Karpas-422 (cell line): Measurements from ENCODE around the gene BCAP31. TPM values are rescaled to one million over a fixed set of nuclear protein-coding genes. Genes with fewer than 3 reads are reported as not detected.
"Not testable (repeated sequence)": the region's sequence is repeated elsewhere in the genome, so short reads cannot be mapped to it uniquely, and the experiment has no call there.

Source experiments
- DNase-seq: peaks from one replicate; pipeline ENCODE4 v3.0.0-alpha.2; 2015
- H2AFZ ChIP-seq: fragments of 200-600 bp; sonication (generic); 2 replicates; pipeline ENCODE4 v1.6.1; 2014; ENCODE audit warnings: antibody characterized with exemption, low read length, mixed read lengths
- H3K27ac ChIP-seq: fragments of 200-600 bp; sonication (generic); 2 replicates; pipeline ENCODE4 v1.5.1; 2014; ENCODE audit warnings: mild to moderate bottlenecking, low read length, moderate library complexity
- H3K27me3 ChIP-seq: fragments of 200-600 bp; sonication (generic); 2 replicates; pipeline ENCODE4 v1.6.1; 2014; ENCODE audit warnings: low read length, mixed read lengths
- H3K36me3 ChIP-seq: fragments of 200-600 bp; sonication (generic); 2 replicates; pipeline ENCODE4 v1.6.1; 2014; ENCODE audit warnings: low read length, mixed read lengths; ENCODE audit not compliant: insufficient read depth
- H3K4me1 ChIP-seq: fragments of 200-600 bp; sonication (generic); 2 replicates; pipeline ENCODE4 v1.6.1; 2014; ENCODE audit warnings: mild to moderate bottlenecking, low read length, mixed read lengths
- H3K4me2 ChIP-seq: fragments of 200-600 bp; sonication (generic); 2 replicates; pipeline ENCODE4 v1.6.1; 2014; ENCODE audit warnings: low read length, low read depth, mild to moderate bottlenecking; ENCODE audit not compliant: poor library complexity, severe bottlenecking
- H3K4me3 ChIP-seq: fragments of 200-600 bp; sonication (generic); 2 replicates; pipeline ENCODE4 v1.5.1; 2014; ENCODE audit warnings: mild to moderate bottlenecking, antibody characterized with exemption, low read length, mixed read lengths
- H3K79me2 ChIP-seq: fragments of 200-600 bp; sonication (generic); 2 replicates; pipeline ENCODE4 v1.6.1; 2014; ENCODE audit warnings: mild to moderate bottlenecking, low read length, mixed read lengths
- H3K9ac ChIP-seq: fragments of 200-600 bp; sonication (generic); 2 replicates; pipeline ENCODE4 v1.6.0; 2014; ENCODE audit warnings: low read length
- H3K9me2 ChIP-seq: fragments of 200-600 bp; sonication (generic), shearing (Covaris generic); replicated peaks from 2 replicates; pipeline ENCODE4 v1.6.0; 2014; ENCODE audit warnings: mild to moderate bottlenecking, low read length, moderate library complexity; ENCODE audit not compliant: insufficient read depth
- H3K9me3 ChIP-seq: fragments of 300-700, 200-600 bp; sonication (generic); 2 replicates; pipeline ENCODE4 v1.6.1; 2014; ENCODE audit warnings: low read length, mixed read lengths
- H4K20me1 ChIP-seq: fragments of 200-600 bp; sonication (generic); 2 replicates; pipeline ENCODE4 v1.6.1; 2014; ENCODE audit warnings: mild to moderate bottlenecking, antibody characterized with exemption, low read length, low read depth; ENCODE audit not compliant: insufficient read depth
- total RNA-seq: library from RNA; depleted of rRNA; stranded (reverse); fragments of >200 nt; shearing (Covaris generic); gene quantifications from 2 replicates; pipeline ENCODE4 v1.2.3, GENCODE V29; 2014; ENCODE audit warnings: low replicate concordance

The BCAP31 gene
- total RNA-seq, 1 experiment from 2014 or later, result 110 TPM

DNA sequence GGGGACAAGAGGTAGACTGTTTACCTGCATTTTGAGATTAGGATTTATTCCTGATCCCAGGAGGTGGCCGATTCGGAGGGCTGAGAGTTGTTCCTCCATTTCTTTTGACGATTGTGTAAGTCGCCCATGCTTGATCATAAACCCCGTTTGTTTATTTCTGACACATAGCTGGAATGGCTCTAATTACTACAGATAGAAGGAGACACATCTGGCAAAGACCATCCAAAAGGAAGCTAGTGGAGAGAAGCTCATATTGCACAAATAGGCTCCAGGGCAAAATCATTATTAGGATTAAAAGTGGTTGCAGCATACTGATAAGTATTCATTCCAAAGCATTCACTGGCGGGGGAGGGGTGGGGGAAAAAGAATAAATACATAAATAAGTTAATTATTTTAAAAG is 22.8 kb upstream of the BCAP31 start:
- H3K4me3 ChIP-seq, H4K20me1 ChIP-seq, H3K79me2 ChIP-seq, H3K4me2 ChIP-seq, H3K36me3 ChIP-seq, H3K9ac ChIP-seq, DNase-seq, H3K9me2 ChIP-seq, H2AFZ ChIP-seq, H3K9me3 ChIP-seq, H3K27me3 ChIP-seq, H3K27ac ChIP-seq: not testable (repeated sequence)
- peaks cover 37% of the 10 kb centered on the region for H3K4me1 ChIP-seq

- Histone ChIP-seq H3K4me2 (no peak overlapping the region), H3K27ac (no peak overlapping the region), H3K36me3 (no peaks in the 10 kb centered on the region), H3K4me3 (no peak overlapping the region), H2AFZ (no peak overlapping the region), H4K20me1 (0 out of 2 replicates have a peak, but pooled peaks cover 5% of the 10 kb centered on the region), H3K4me1 (peaks cover 37% of the 10 kb centered on the region), H3K9me2 (no peaks in the 10 kb centered on the region), H3K27me3 (no peaks in the 10 kb centered on the region), H3K9me3 (no peaks in the 10 kb centered on the region), H3K79me2 (no peaks in the 10 kb centered on the region), H3K9ac (no peak overlapping the region)
- DNase-seq, result no peak
These were observed 22.2 kb upstream of the BCAP31 start for GRCh38 chrX:153746359-153746758.

GRCh38 chrX:153745067-153745433 is 20.9 kb upstream of the BCAP31 start:
- not testable (repeated sequence) for H4K20me1 ChIP-seq, H3K4me3 ChIP-seq, H3K27ac ChIP-seq, H2AFZ ChIP-seq, H3K9me2 ChIP-seq, H3K27me3 ChIP-seq, H3K79me2 ChIP-seq, H3K36me3 ChIP-seq, H3K9ac ChIP-seq, H3K9me3 ChIP-seq, H3K4me2 ChIP-seq
- peak; percentile 35 for DNase-seq
- peaks cover 24% of the 10 kb centered on the region for H3K4me1 ChIP-seq

- no peaks in the 10 kb centered on the region for H3K9me2 ChIP-seq
- no peaks in the 10 kb centered on the region for H3K36me3 ChIP-seq
- peak overlapping the region; percentile 52; the same call in 1 of the 2 replicates for H3K9ac ChIP-seq
- peak overlapping the region; percentile 48; the same call in 1 of the 2 replicates for H3K4me3 ChIP-seq
- no peaks in the 10 kb centered on the region for H3K27me3 ChIP-seq
- no peak overlapping the region for H2AFZ ChIP-seq
- H3K4me2 ChIP-seq, result peak overlapping the region; percentile 64
- H3K79me2 ChIP-seq, result no peaks in the 10 kb centered on the region
- DNase-seq, result peak; percentile 65
- no peak overlapping the region for H3K27ac ChIP-seq
- no peaks in the 10 kb centered on the region for H4K20me1 ChIP-seq
- no peaks in the 10 kb centered on the region for H3K9me3 ChIP-seq
- H3K4me1 ChIP-seq, result peaks cover 19% of the 10 kb centered on the region
These were observed 20.3 kb upstream of the BCAP31 start for GRCh38 chrX:153744210-153745066.

- H3K4me1 ChIP-seq, result peaks cover 19% of the 10 kb centered on the region
- peak overlapping the region; percentile 49; the same call in 1 of the 2 replicates for H3K4me3 ChIP-seq
- H3K27ac ChIP-seq, result peak overlapping the region; percentile 60
- peak overlapping the region; percentile 68 for H3K4me2 ChIP-seq
- H3K79me2 ChIP-seq, H3K9me2 ChIP-seq, H4K20me1 ChIP-seq, H3K36me3 ChIP-seq, H3K9me3 ChIP-seq, H2AFZ ChIP-seq, H3K27me3 ChIP-seq: not testable (repeated sequence)
- peak overlapping the region; percentile 67 for H3K9ac ChIP-seq
- peak; percentile 84 for DNase-seq
These were observed 19.5 kb upstream of the BCAP31 start for GRCh38 chrX:153743468-153744209.

DNA sequence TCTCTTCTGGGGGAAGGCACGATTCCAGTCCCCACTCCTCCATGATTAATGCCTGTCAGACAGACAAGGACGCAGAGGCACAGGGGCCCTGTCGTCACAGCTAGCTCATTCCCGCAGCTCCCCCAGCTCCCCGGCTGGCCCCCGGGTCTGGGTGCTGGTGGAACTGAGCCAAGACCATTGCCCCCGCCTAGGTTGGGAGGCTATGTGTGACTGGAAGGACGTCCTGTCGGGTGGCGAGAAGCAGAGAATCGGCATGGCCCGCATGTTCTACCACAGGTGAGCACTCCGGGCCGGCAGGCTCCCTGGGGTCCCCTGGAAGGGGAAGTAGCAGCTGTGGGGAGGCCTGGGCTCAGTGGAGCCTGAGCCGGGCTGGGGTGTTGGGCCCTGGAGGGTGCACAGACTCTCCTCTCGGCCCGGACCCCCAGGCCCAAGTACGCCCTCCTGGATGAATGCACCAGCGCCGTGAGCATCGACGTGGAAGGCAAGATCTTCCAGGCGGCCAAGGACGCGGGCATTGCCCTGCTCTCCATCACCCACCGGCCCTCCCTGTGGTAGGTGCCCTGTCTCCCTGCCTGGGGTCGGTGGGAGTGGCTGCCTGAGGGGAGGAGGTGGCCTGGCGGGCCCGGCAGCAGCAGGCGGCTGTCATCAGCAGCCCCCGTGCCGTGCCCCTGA is 18.7 kb upstream of the BCAP31 start:
- DNase-seq, result peak; percentile 65
- not testable (repeated sequence) for H4K20me1 ChIP-seq, H2AFZ ChIP-seq, H3K79me2 ChIP-seq, H3K9me3 ChIP-seq, H3K9me2 ChIP-seq, H3K27me3 ChIP-seq, H3K36me3 ChIP-seq
- H3K9ac ChIP-seq, result peak overlapping the region; percentile 67
- peak overlapping the region; percentile 60 for H3K27ac ChIP-seq
- peak overlapping the region; percentile 49; the same call in 1 of the 2 replicates for H3K4me3 ChIP-seq
- H3K4me1 ChIP-seq, result peaks cover 19% of the 10 kb centered on the region
- peak overlapping the region; percentile 68 for H3K4me2 ChIP-seq

DNA sequence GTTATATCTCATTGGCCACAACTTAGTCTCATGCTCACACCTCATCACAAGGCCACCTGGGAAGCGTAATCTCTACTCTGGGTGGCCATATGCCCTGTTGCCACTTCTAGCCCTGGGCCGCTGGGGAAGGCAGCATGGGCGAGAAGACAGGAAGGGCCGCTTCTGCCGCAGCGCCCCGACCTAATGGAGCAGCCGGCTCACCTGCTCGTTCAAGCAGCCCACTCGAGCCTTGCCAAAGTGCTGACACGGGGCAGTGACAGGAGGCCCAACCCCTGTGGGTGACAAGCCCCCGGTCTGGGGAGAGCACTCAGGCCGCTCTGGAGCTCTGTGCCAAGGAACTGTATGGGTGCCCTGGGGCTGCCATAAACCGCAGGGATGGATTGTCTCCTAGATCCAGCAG is 17.9 kb upstream of the BCAP31 start:
- not testable (repeated sequence) for H3K9ac ChIP-seq, H3K9me3 ChIP-seq, H3K36me3 ChIP-seq, H3K27ac ChIP-seq, H3K9me2 ChIP-seq, H3K4me2 ChIP-seq, H3K4me3 ChIP-seq, H2AFZ ChIP-seq, DNase-seq, H3K79me2 ChIP-seq, H3K27me3 ChIP-seq, H4K20me1 ChIP-seq
- peaks cover 19% of the 10 kb centered on the region for H3K4me1 ChIP-seq

DNA sequence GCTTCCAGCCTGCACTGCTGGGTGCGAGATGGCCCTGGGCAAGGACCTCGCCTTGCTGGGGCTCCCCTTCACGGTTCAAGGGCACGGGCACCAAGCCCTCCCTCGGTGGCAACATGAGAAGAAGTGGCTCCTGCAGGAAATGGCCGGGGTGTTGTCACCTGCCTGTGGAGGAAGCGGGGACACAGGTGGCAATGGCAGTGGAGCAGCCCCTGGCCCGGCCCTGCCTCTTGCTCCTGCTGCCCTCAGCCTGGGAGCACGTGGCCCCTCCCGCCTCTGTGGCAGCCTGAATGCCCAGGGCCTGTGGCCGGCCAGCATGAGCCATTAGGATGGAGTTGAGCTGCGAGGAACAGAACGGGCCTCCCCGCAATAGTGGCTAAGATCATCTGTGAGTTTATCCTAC is 17.3 kb upstream of the BCAP31 start:
- Histone ChIP-seq H3K79me2 (no peaks in the 10 kb centered on the region), H3K9me2 (no peaks in the 10 kb centered on the region), H3K27ac (no peak overlapping the region), H3K4me3 (no peak overlapping the region), H3K9me3 (no peaks in the 10 kb centered on the region), H3K9ac (no peak overlapping the region), H3K36me3 (no peaks in the 10 kb centered on the region), H3K4me1 (peaks cover 19% of the 10 kb centered on the region), H3K27me3 (no peaks in the 10 kb centered on the region), H2AFZ (no peak overlapping the region), H3K4me2 (no peak overlapping the region), H4K20me1 (no peaks in the 10 kb centered on the region)
- DNase-seq, result no peak
